Measurements from ENCODE around the gene SLC35G3.
"Not testable (repeated sequence)": the region's sequence is repeated elsewhere in the genome, so short reads cannot be mapped to it uniquely, and the experiment has no call there.

The SLC35G3 gene

GRCh38 chr17:35167046-35167445, 27.1 kb downstream of the SLC35G3 start:
- no peak for DNase-seq (ENCODE audit: low read depth in 1 of 2, low spot score in 1 of 2)

GRCh38 chr17:35166526-35166925, 27.7 kb downstream of the SLC35G3 start:
- no peak for DNase-seq (ENCODE audit: low read depth in 1 of 2, low spot score in 1 of 2)

GRCh38 chr17:35164716-35165115, 29.5 kb downstream of the SLC35G3 start:
- DNase-seq (ENCODE audit: low read depth in 1 of 2, low spot score in 1 of 2): no peak

GRCh38 chr17:35163886-35164285, 30.3 kb downstream of the SLC35G3 start:
- DNase-seq (ENCODE audit: low read depth in 1 of 2, low spot score in 1 of 2): no peak

- DNase-seq (ENCODE audit: low read depth in 1 of 2, low spot score in 1 of 2): no peak
Observed at GRCh38 chr17:35162755-35163154, 31.4 kb downstream of the SLC35G3 start.

GRCh38 chr17:35161281-35161761, 32.9 kb downstream of the SLC35G3 start:
- no peak for DNase-seq (ENCODE audit: low read depth in 1 of 2, low spot score in 1 of 2)

GRCh38 chr17:35160354-35161201, 33.6 kb downstream of the SLC35G3 start:
- DNase-seq (ENCODE audit: low read depth in 1 of 2, low spot score in 1 of 2): no peak

GRCh38 chr17:35159940-35160339, 34.3 kb downstream of the SLC35G3 start:
- DNase-seq (ENCODE audit: low read depth in 1 of 2, low spot score in 1 of 2): no peak

- DNase-seq (ENCODE audit: low read depth in 1 of 2, low spot score in 1 of 2): no peak
Observed at GRCh38 chr17:35155246-35155645, 38.9 kb downstream of the SLC35G3 start.

GRCh38 chr17:35154196-35155165, 39.7 kb downstream of the SLC35G3 start:
- no peak for DNase-seq (ENCODE audit: low read depth in 1 of 2, low spot score in 1 of 2)

GRCh38 chr17:35152421-35153140, 41.6 kb downstream of the SLC35G3 start:
- no peak for DNase-seq (ENCODE audit: low read depth in 1 of 2, low spot score in 1 of 2)

GRCh38 chr17:35151080-35151479, 43.1 kb downstream of the SLC35G3 start:
- DNase-seq (ENCODE audit: low read depth in 1 of 2, low spot score in 1 of 2): not testable (repeated sequence)

GRCh38 chr17:35149941-35150340, 44.3 kb downstream of the SLC35G3 start:
- no peak for DNase-seq (ENCODE audit: low read depth in 1 of 2, low spot score in 1 of 2)

GRCh38 chr17:35148144-35148543, 46.0 kb downstream of the SLC35G3 start:
- no peak for DNase-seq (ENCODE audit: low read depth in 1 of 2, low spot score in 1 of 2)

- DNase-seq (ENCODE audit: low read depth in 1 of 2, low spot score in 1 of 2): no peak
Observed at GRCh38 chr17:35147375-35147905, 46.8 kb downstream of the SLC35G3 start, which contains the start of gene UNC45B. Gene UNC45B, plus strand, starts transcription at chr17:35147817. Its CDS starts 447 bp downstream, at chr17:35148264.

- no peak for DNase-seq (ENCODE audit: low read depth in 1 of 2, low spot score in 1 of 2)
Observed at GRCh38 chr17:35146214-35146833, 47.9 kb downstream of the SLC35G3 start.

- DNase-seq (ENCODE audit: low read depth in 1 of 2, low spot score in 1 of 2): no peak
Observed at GRCh38 chr17:35144840-35145239, 49.4 kb downstream of the SLC35G3 start.

Data from stimulated activated CD4-positive, alpha-beta T cell treated with anti-CD3 and anti-CD28 coated beads, Interleukin-15, amount 100 ng/mL, for 1 hour (primary cell).